Kidney epithelial cell (primary cell): ENCODE measurements around the gene GJD4. TPM values are rescaled to one million over a fixed set of nuclear protein-coding genes. Genes with fewer than 3 reads are reported as not detected.

Source experiments
- DNase-seq: peaks from one replicate; pipeline ENCODE4 v3.0.0-alpha.2; 2010; ENCODE audit warnings: low read depth
- H3K27me3 ChIP-seq: 2 replicates; pipeline ENCODE4 v1.6.0; 2011; ENCODE audit warnings: low read length; ENCODE audit not compliant: control insufficient read depth, insufficient read depth
- H3K36me3 ChIP-seq: 2 replicates; pipeline ENCODE4 v1.5.1; 2011; ENCODE audit warnings: low read length; ENCODE audit not compliant: control insufficient read depth, insufficient read depth
- H3K4me3 ChIP-seq: 2 replicates; pipeline ENCODE4 v1.5.1; 2011; ENCODE audit warnings: low read depth, mild to moderate bottlenecking, control low read depth, low read length
- CTCF ChIP-seq: IDR thresholded peaks from 2 replicates; pipeline ENCODE4 v1.5.1; 2011; ENCODE audit warnings: mild to moderate bottlenecking, moderate library complexity, low read length, control low read depth, inconsistent platforms; ENCODE audit not compliant: insufficient read depth, poor library complexity, severe bottlenecking
- total RNA-seq: library from RNA; depleted of rRNA; stranded (reverse); fragments of >200 nt; gene quantifications from 2 replicates; pipeline ENCODE4 v1.2.3, GENCODE V29; 2015

GJD4 gene
- total RNA-seq, 1 donor from 2014 or later, result not detected

GRCh38 chr10:35613107-35613440, 7.9 kb downstream of the GJD4 start:
- Histone ChIP-seq H3K27me3 (peaks cover 15% of the 10 kb centered on the region), H3K4me3 (no peak overlapping the region), H3K36me3 (no peaks in the 10 kb centered on the region)
- TF ChIP-seq CTCF, result no peak
- DNase-seq, result no peak

DNA sequence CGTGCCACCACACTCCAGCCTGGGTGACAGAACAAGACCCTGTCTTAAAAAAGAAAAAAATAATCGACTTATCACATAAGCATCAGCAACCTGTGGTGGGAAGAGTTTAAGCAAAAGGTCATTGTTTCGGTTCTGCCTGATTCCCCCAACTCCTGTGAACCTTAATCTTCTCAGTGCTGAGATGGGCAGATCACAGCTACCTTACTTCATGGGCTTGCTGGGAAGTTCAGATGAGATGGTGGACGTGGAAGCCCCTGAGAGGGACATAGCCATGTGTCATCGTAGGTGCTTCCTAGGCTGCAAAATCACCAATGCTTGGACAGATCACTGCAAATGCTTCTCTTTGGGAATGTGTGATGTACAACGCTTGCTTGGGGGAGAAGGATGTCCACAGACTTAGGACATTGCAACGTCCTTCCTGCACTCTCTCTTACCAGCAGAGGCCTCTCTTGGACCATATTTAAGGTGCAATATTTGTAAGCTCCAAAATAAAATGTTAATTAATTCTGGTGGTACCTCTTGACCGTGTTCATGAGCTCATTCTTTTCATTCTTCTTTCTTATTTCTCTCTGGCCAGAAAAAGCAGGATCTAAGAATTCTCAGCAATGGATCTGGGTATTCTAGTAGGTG, 8.6 kb downstream of the GJD4 start:
- Histone ChIP-seq H3K4me3 (no peak overlapping the region), H3K27me3 (peaks cover 11% of the 10 kb centered on the region), H3K36me3 (no peaks in the 10 kb centered on the region)
- no peak for DNase-seq
- peak; percentile 36 for TF ChIP-seq CTCF

- Histone ChIP-seq H3K27me3 (peaks cover 11% of the 10 kb centered on the region), H3K36me3 (no peaks in the 10 kb centered on the region), H3K4me3 (no peak overlapping the region)
- DNase-seq, result no peak
- TF ChIP-seq CTCF, result no peak
Observed at GRCh38 chr10:35614312-35614711, 9.2 kb downstream of the GJD4 start.

GRCh38 chr10:35626971-35627507, 21.9 kb downstream of the GJD4 start:
- H3K36me3 ChIP-seq, result no peaks in the 10 kb centered on the region
- TF ChIP-seq CTCF, result no peak
- H3K27me3 ChIP-seq, result no peaks in the 10 kb centered on the region
- no peak overlapping the region for H3K4me3 ChIP-seq
- DNase-seq, result no peak

GRCh38 chr10:35631404-35631803, 26.3 kb downstream of the GJD4 start:
- no peaks in the 10 kb centered on the region for H3K27me3 ChIP-seq
- H3K4me3 ChIP-seq, result no peak overlapping the region
- TF ChIP-seq CTCF, result no peak
- DNase-seq, result no peak
- no peaks in the 10 kb centered on the region for H3K36me3 ChIP-seq

DNA sequence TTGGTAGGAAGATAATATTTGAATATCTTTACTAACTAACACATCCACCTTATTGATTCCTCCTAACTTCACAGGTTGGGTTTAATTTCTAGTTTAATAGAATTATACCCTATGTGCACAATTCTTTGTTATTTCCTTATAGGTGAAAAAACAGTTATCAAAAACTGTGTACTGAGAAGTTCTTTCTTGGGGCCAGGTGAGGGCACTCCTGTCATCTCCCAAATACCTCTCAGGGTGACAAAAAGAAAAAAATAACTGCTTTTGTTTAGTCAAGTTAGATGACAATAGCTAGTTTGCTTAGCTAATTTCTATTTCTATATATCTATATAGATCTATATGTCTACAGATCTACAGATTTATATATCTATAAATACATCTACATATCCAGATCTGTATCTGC, 26.9 kb downstream of the GJD4 start:
- no peak overlapping the region for H3K4me3 ChIP-seq
- no peak for DNase-seq
- peak; percentile 20 for TF ChIP-seq CTCF
- no peaks in the 10 kb centered on the region for H3K27me3 ChIP-seq
- no peaks in the 10 kb centered on the region for H3K36me3 ChIP-seq
